T-cell (primary cell): ENCODE data around the gene SLC8A1. TPM values are rescaled to one million over a fixed set of nuclear protein-coding genes. Genes with fewer than 3 reads are reported as not detected.

Source experiments
- ATAC-seq, 4 experiments: fragments of 200-7000 bp in 3 of 4; fragments of 150-1000 bp in 1 of 4; cut with Tn5 transposase; replicated peaks in 1 of 4; 1 replicate in 3 of 4; 2 replicates in 1 of 4; pipeline ENCODE4 v1.10.0; 2021; ENCODE audit warnings: moderate library complexity in 3 of 4, mild to moderate bottlenecking in 2 of 4, moderate number of reproducible peaks in 1 of 4
- CTCF ChIA-PET, 2 donors: fragments of 300-600 bp; sonication (Branson Sonifier 250); formaldehyde crosslinking; loops; one replicate each; lab custom pipeline; 2022; ENCODE audit warnings: antibody characterized with exemption in 2 of 2; lab: Charles Lee
- POLR2A ChIA-PET, 2 donors: fragments of 300-600 bp; sonication (Branson Sonifier 250); formaldehyde crosslinking; loops; one replicate each; lab custom pipeline; 2022; ENCODE audit warnings: antibody characterized with exemption in 2 of 2; lab: Charles Lee
- DNase-seq, 35 experiments: peaks; one replicate each; pipeline versions ENCODE4 v3.0.0 to v3.0.0-alpha.2; 2013 to 2023
- H3K27ac ChIP-seq: one replicate; pipeline ENCODE4 v1.5.1; 2013; ENCODE audit warnings: low read length
- H3K27me3 ChIP-seq, 2 experiments: replicated peaks in 1 of 2; 1 replicate in 1 of 2; 2 replicates in 1 of 2; pipeline versions ENCODE4 v1.6.1 to v1.7.0; 2013; ENCODE audit warnings: low read length in 1 of 2, mixed read lengths in 1 of 2; ENCODE audit not compliant: control insufficient read depth in 2 of 2, insufficient read depth in 2 of 2; ENCODE audit errors: extremely low read depth in 1 of 2
- H3K36me3 ChIP-seq, 2 donors: 1 replicate in 1 of 2; 2 replicates in 1 of 2; pipeline versions ENCODE4 v1.6.1 to v1.7.0; 2013; ENCODE audit warnings: low read length in 1 of 2; ENCODE audit not compliant: control insufficient read depth in 2 of 2, insufficient read depth in 1 of 2; ENCODE audit errors: extremely low read depth in 1 of 2
- H3K4me1 ChIP-seq, 2 experiments: 1 replicate in 1 of 2; 2 replicates in 1 of 2; pipeline versions ENCODE4 v1.6.1 to v1.7.0; 2013; ENCODE audit warnings: low read length in 2 of 2, mixed read lengths in 1 of 2; ENCODE audit not compliant: insufficient read depth in 2 of 2, control insufficient read depth in 1 of 2; ENCODE audit errors: extremely low read depth in 1 of 2
- H3K4me3 ChIP-seq, 2 donors: 1 replicate in 1 of 2; 2 replicates in 1 of 2; pipeline versions ENCODE4 v1.5.1 to v1.7.0; 2013; ENCODE audit warnings: mild to moderate bottlenecking in 2 of 2, low read length in 1 of 2, moderate library complexity in 1 of 2; ENCODE audit not compliant: control insufficient read depth in 1 of 2; ENCODE audit errors: extremely low read depth in 1 of 2
- H3K9me3 ChIP-seq: 2 replicates; pipeline ENCODE4 v1.7.0; 2013
- H3K27ac Mint-ChIP-seq, 2 donors: one replicate each; pipeline ENCODE4 v1.8.0; 2020 to 2021; ENCODE audit warnings: mild to moderate bottlenecking in 2 of 2, mixed read lengths in 2 of 2
- H3K27me3 Mint-ChIP-seq, 2 donors: one replicate each; pipeline ENCODE4 v1.8.0; 2021 to 2022; ENCODE audit warnings: mixed read lengths in 2 of 2
- H3K36me3 Mint-ChIP-seq: one replicate; pipeline ENCODE4 v1.8.0; 2021; ENCODE audit warnings: mixed read lengths
- H3K4me1 Mint-ChIP-seq, 3 donors: one replicate each; pipeline ENCODE4 v1.8.0; 2020 to 2022; ENCODE audit warnings: mixed read lengths in 3 of 3, mild to moderate bottlenecking in 1 of 3
- H3K4me3 Mint-ChIP-seq, 3 donors: one replicate each; pipeline ENCODE4 v1.8.0; 2020 to 2022; ENCODE audit warnings: mild to moderate bottlenecking in 3 of 3, mixed read lengths in 3 of 3, moderate library complexity in 3 of 3
- H3K9me3 Mint-ChIP-seq, 3 donors: one replicate each; pipeline ENCODE4 v1.8.0; 2020 to 2022; ENCODE audit warnings: mixed read lengths in 3 of 3
- WGBS: methylation state at CpG from one replicate; pipeline ENCODE4 v1.1.5; 2013; ENCODE audit warnings: missing lambda C conversion rate; ENCODE audit not compliant: insufficient coverage; 5-methylcytosine and 5-hydroxymethylcytosine counted together
- total RNA-seq, 35 experiments: library from RNA in 6 of 35; stranded (reverse) in 6 of 35; fragments of 120-200 nt in 1 of 35; gene quantifications; one replicate each; pipeline versions ENCODE4 v1.2.1 to v1.2.4 and lab custom pipeline; 2013 to 2026

Gene SLC8A1
- total RNA-seq, 5 donors from 2014 or later (not counting 1 experiment from before 2014, with no cell fraction given): 0.09 to 0.35 (median 0.13) TPM

- Mint-ChIP-seq H3K9me3 (no peaks in the 10 kb centered on the region), H3K27ac (no peak overlapping the region), H3K36me3 (no peaks in the 10 kb centered on the region), H3K27me3 (no peaks in the 10 kb centered on the region), H3K4me3 (no peak overlapping the region), H3K4me1 (no peaks in the 10 kb centered on the region)
- H3K4me1 ChIP-seq: no peaks in the 10 kb centered on the region
- no peak overlapping the region for H3K27ac ChIP-seq
- no peak for ATAC-seq
- no peak overlapping the region for H3K4me3 ChIP-seq
- DNase-seq: no peak
- no peaks in the 10 kb centered on the region for H3K9me3 ChIP-seq
- WGBS: 83% methylated on average over 1 of the region's 2 CpGs
- no peaks in the 10 kb centered on the region for H3K27me3 ChIP-seq
- ChIA-PET CTCF (no interaction called here), POLR2A (interaction anchor here in 1 of 2 donors (0.7 kb wide), 1 partner anchor 15 kb away, joined by 3 read pairs; no protein-coding TSS in a partner anchor)
- H3K36me3 ChIP-seq: no peaks in the 10 kb centered on the region
These were observed 32.5 kb downstream of the SLC8A1 start for GRCh38 chr2:40419364-40419762.

GRCh38 chr2:40418614-40419363, 33.1 kb downstream of the SLC8A1 start:
- Histone ChIP-seq H3K27ac (no peak overlapping the region), H3K36me3 (no peaks in the 10 kb centered on the region), H3K4me3 (no peak overlapping the region), H3K9me3 (no peaks in the 10 kb centered on the region), H3K27me3 (no peaks in the 10 kb centered on the region), H3K4me1 (no peaks in the 10 kb centered on the region)
- no peak for ATAC-seq
- Mint-ChIP-seq H3K4me1 (no peaks in the 10 kb centered on the region), H3K9me3 (no peaks in the 10 kb centered on the region), H3K36me3 (no peaks in the 10 kb centered on the region), H3K4me3 (no peak overlapping the region), H3K27me3 (no peaks in the 10 kb centered on the region), H3K27ac (no peak overlapping the region)
- ChIA-PET POLR2A (interaction anchor here in 1 of 2 donors (0.7 kb wide), 1 partner anchor 16 kb away, joined by 3 read pairs; no protein-coding TSS in a partner anchor), CTCF (no interaction called here)
- no peak for DNase-seq
- 60% methylated on average over 1 of the region's 5 CpGs for WGBS

GRCh38 chr2:40416486-40416885, 35.4 kb downstream of the SLC8A1 start:
- no peak for DNase-seq
- CTCF ChIA-PET: no interaction called here
- no peak overlapping the region for H3K4me3 Mint-ChIP-seq

GRCh38 chr2:40415391-40415790, 36.5 kb downstream of the SLC8A1 start:
- DNase-seq (no peak), ATAC-seq (no peak)
- no CpG with 5 or more reads among the region's 2 CpGs for WGBS

More at GRCh38 chr2:40416486-40416885, 35.4 kb downstream of the SLC8A1 start:
- Histone ChIP-seq H3K9me3 (no peaks in the 10 kb centered on the region), H3K4me1 (no peaks in the 10 kb centered on the region), H3K27ac (no peak overlapping the region), H3K27me3 (no peaks in the 10 kb centered on the region), H3K36me3 (no peaks in the 10 kb centered on the region), H3K4me3 (no peak overlapping the region)
- WGBS: no CpG with 5 or more reads among the region's 1 CpG
- Mint-ChIP-seq H3K36me3 (no peaks in the 10 kb centered on the region), H3K9me3 (no peaks in the 10 kb centered on the region), H3K4me1 (no peaks in the 10 kb centered on the region), H3K27me3 (no peaks in the 10 kb centered on the region), H3K27ac (no peak overlapping the region)
- POLR2A ChIA-PET: interaction anchor here in 1 of 2 donors (0.6 kb wide), 1 partner anchor 880 kb away, joined by 3 read pairs; no protein-coding TSS in a partner anchor
- ATAC-seq: no peak

GRCh38 chr2:40412456-40412855, 39.4 kb downstream of the SLC8A1 start:
- CTCF ChIA-PET: no interaction called here

More at GRCh38 chr2:40415391-40415790, 36.5 kb downstream of the SLC8A1 start:
- POLR2A ChIA-PET: no interaction called here
- H3K27ac ChIP-seq: no peak overlapping the region
- H3K27me3 ChIP-seq: no peaks in the 10 kb centered on the region
- H3K4me1 ChIP-seq: no peaks in the 10 kb centered on the region
- Mint-ChIP-seq H3K9me3 (no peaks in the 10 kb centered on the region), H3K36me3 (no peaks in the 10 kb centered on the region), H3K4me3 (no peak overlapping the region), H3K27me3 (no peaks in the 10 kb centered on the region), H3K27ac (no peak overlapping the region), H3K4me1 (no peaks in the 10 kb centered on the region)
- no peaks in the 10 kb centered on the region for H3K9me3 ChIP-seq
- H3K4me3 ChIP-seq: no peak overlapping the region
- CTCF ChIA-PET: no interaction called here
- no peaks in the 10 kb centered on the region for H3K36me3 ChIP-seq

GRCh38 chr2:40410695-40411094, 41.2 kb downstream of the SLC8A1 start:
- 80% methylated on average over 1 of the region's 1 CpG for WGBS
- DNase-seq (no peak), ATAC-seq (no peak)
- CTCF ChIA-PET: interaction anchor here in 1 of 2 donors (0.6 kb wide), 1 partner anchor 13 kb away, joined by 3 read pairs; no protein-coding TSS in a partner anchor
- Mint-ChIP-seq H3K4me3 (no peak overlapping the region), H3K27ac (no peak overlapping the region), H3K4me1 (no peaks in the 10 kb centered on the region), H3K9me3 (no peaks in the 10 kb centered on the region), H3K27me3 (no peaks in the 10 kb centered on the region), H3K36me3 (no peaks in the 10 kb centered on the region)
- Histone ChIP-seq H3K27me3 (no peaks in the 10 kb centered on the region), H3K4me1 (no peaks in the 10 kb centered on the region), H3K36me3 (no peaks in the 10 kb centered on the region), H3K27ac (no peak overlapping the region), H3K4me3 (no peak overlapping the region), H3K9me3 (no peaks in the 10 kb centered on the region)
- POLR2A ChIA-PET: no interaction called here

More at GRCh38 chr2:40412456-40412855, 39.4 kb downstream of the SLC8A1 start:
- H3K4me1 Mint-ChIP-seq: no peaks in the 10 kb centered on the region
- no peaks in the 10 kb centered on the region for H3K9me3 ChIP-seq
- no peaks in the 10 kb centered on the region for H3K27me3 Mint-ChIP-seq
- 100% methylated on average over 1 of the region's 1 CpG for WGBS
- H3K36me3 ChIP-seq: no peaks in the 10 kb centered on the region
- no peaks in the 10 kb centered on the region for H3K27me3 ChIP-seq
- POLR2A ChIA-PET: no interaction called here
- no peaks in the 10 kb centered on the region for H3K4me1 ChIP-seq
- H3K4me3 ChIP-seq: no peak overlapping the region
- H3K36me3 Mint-ChIP-seq: no peaks in the 10 kb centered on the region
- no peak overlapping the region for H3K27ac Mint-ChIP-seq
- no peak overlapping the region for H3K4me3 Mint-ChIP-seq
- ATAC-seq (no peak), DNase-seq (no peak)
- H3K27ac ChIP-seq: no peak overlapping the region
- H3K9me3 Mint-ChIP-seq: no peaks in the 10 kb centered on the region
